HG03439 (cell line): Measurements from ENCODE around the gene MYO7B.

Source experiments
- ATAC-seq: cut with Tn5 transposase; IDR thresholded peaks from one replicate; pipeline ENCODE4 v1.9.1; 2021; ENCODE audit warnings: mild to moderate bottlenecking, moderate library complexity; ENCODE audit not compliant: unreplicated experiment

Gene MYO7B

DNA sequence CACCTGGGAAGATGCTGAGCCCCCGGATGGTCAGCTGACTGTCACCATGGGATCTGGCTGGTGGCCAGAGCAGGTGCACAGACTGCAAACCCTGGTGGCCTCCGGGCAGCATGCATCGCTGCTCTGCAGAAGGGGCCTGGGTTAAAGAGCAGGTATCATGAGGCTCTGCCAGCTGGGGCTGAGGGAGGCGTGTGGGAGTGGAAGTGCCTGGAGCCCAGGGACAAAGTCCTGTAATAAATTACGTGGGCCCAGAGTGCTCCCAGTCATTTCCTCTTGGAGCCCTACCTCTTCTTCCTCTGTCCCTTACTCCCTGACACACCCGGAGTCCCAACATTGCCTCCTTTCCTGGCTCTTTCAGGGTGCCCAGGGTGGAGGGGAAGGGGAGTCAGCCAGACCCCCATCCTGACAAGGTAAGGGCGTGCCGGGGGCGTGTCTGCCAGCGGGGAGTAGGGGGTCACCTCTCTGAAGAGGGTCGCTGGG is at the start of gene MYO7B:
Gene MYO7B (plus strand): TSS at position 262 of the 480 bp plus-strand sequence. CDS start 24,040 bp downstream, outside the sequence.
- ATAC-seq, result no peak

DNA sequence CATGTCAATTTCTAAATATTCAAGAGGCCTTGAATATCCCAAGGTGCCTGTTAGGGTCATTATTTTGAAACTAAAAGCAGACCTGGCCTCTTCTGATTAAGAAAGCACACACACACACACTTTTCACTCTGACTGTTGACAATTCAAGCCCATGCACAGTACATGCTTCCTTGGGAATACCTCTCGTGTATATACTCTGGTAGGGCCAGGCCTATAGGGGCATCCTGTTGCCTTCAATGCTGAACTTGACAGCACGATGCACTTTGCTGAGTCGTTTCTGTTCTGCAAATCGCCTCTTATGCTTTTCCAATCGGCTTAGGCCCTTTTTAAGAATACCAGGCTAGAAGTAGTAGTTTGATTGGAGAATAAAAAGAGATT is 49.8 kb upstream of the MYO7B start:
- no peak for ATAC-seq

DNA sequence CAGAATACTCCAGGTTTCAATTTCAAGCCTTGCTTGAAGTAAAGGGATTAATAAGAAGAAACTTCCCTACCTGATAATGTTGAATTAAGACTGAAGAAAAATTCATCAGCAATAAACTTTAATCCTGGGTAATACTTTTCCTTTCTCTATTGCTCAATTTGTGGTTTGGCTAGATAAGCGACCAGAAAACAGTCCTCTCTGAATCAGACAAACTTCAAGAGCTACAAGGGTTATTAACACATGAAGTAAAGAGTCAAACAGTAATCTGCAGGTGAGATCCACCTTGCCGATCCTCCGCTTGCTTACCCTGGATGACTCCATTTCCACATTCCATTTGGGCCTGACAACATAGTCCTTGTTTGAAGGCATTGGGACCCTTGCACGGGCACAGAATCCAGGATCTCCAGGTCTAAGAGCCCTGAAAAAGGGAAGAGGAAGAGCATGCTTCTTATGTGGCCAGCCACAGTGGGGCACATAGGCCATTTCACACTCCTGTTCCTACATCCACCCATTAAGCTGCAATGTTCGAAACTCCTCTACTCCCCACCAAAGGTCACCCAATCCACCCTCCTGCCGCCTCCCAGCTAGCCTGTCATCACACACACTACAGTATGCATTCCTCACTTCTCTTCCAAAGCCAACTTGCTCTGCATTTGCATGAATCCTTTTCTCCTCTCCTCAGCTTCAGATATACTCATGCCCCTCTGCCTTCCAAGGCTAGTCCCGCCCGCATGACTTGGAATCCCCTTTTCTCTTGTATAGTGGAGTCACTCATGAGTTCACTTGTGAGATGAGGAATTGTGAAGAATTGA is 49.0 kb upstream of the MYO7B start:
- ATAC-seq, result no peak

DNA sequence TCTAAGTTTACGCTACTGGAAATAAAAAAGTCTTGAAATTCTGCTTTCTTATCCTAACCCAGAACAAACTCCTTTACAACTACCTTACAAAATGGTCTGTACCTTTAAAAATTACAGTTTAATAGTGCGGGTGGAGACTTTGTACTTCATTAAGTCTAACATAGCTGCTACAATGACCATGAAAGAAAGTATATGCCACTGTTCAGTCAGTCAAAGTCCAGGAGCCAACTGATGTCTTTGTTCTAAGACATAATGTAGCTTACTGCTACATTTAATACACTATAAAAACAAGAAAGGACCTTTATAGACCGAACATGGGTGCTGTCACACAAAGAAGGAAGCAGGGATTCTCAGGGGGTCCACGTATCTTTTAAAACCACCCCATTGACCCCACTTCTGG is 45.2 kb upstream of the MYO7B start:
- ATAC-seq, result no peak

DNA sequence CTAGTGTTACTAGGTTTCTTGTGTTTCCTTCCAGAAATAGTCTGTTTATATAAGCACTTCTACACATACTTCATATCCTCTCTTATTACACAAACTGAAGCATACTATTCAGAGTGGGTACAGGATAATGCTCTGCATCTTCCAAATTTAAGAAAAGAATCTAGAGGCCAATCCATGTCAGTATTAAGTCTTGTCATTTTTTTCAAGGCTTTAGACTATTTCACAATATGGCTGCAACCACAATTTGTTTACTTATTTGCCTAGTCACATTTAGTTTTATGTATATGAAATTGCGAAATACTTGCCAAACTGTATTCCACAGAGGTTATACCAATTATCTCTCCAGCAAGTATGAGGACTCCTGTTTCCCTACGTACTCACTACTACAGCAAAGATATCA is 37.1 kb upstream of the MYO7B start:
- no peak for ATAC-seq

DNA sequence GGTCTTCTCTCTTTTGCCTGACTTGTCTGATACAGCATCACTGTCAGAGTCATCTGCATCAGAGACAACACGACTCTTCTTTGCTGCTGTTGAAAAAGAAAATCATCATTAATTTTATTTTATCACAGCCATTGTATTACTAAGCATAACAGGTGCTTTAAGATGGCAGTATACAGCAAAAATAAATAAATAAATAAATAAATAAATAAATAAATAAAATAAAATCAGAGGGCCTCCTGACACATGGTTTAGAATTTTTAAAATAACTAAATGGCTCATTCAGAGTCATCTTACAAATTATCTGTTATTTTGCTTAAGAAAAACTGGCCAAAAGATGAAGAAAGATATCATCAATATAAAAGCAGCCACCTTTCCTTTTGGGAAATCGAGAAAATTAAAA is 32.0 kb upstream of the MYO7B start:
- ATAC-seq, result no peak

DNA sequence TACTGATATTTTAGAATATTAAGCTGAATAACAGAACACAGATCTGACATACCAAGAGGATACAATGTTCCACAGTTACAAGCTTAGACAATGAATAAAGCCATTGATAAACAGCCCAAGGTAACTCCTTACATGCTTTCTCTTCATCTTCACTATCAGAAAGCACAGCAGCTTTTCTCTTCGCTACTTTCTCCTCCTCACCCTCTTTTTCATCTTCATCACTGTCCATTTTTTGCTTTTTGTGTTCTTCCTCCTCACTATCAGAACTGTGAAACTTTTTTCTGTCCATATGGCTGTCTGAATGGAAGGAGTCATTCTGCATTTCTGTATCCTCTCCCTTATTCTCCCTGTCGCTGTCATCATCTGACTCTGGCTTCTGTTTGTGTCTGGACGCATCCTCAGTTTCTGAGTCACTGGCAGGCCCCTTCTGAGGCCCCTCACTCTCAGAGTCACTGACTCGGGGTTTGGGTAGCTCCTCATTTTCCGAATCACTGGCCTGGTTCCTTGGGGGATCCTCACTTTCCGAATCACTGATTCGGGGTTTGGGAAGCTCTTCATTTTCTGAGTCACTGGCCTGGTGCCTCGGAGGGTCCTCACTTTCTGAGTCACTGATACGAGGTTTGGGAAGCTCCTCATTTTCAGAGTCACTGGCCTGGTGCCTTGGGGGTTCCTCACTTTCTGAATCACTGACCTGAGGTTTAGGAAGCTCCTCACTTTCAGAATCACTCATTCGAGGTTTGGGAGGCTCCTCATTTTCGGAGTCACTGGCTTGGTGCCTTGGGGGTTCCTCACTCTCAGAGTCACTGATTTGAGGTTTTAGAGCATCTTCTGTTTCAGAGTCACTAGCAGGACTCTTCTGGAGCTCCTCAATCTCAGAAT is 30.7 kb upstream of the MYO7B start:
- no peak for ATAC-seq

DNA sequence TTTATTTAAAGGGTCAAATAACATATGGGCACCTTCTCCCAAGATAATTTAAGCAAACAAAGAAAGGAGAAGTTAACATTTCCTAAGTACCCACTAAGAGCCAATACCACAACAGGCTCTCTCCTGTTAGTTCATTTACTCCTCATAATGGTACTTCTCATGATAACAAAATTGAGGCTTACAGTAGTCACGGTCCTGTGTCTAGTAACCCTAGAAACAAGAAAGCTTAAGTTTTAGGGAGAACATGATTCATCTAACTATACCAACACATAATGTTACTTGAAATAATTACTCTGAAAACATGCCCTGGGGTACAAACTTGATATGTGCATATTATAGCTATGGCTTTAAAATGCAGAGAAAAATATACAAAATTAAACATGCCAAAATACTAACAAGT is 29.0 kb upstream of the MYO7B start:
- no peak for ATAC-seq

DNA sequence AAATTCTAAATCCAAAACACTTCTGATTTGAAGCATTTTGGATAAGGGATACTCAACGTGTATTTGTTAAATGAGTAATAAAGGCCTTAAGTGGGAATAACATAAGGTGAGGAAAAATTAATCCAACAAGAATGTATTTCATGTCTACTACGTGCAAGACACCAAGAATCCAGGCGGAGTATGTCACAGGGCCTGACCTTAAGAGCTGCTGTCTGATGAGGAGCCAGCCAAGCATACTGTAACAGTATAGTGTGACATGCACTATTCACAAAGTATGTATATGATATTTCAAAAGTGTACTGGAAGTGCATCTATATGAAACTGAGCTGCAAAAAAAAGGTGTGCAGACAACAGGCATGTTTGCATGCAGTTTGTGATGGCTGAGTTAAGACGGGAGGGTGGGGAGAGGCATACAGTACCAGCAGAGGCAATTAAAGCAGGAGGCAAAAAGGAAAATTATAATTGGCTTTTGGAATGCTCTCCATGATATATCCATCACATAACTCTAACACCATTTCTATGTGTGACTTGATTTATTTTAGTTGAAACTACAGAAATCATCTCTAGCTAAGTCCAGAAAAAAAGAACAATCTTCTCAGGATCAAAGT is 27.4 kb upstream of the MYO7B start:
- no peak for ATAC-seq

DNA sequence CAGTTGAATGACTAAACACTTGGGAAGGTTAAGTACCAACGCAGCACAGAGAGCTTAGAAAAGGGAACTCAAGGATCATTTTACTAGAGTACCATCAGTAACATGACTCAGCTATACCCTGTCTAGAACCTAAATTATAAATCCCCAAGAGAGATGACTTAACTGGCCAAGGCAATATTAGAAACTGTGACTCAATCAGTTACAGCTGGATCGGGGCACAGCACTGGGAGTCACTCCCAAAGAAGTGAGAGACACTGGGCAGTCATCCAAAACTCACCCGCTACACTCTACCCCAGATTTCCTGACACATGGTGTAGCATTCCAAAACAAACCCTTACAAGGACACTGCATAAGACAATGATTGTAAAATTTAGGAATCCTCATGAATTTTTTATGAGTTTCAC is 26.9 kb upstream of the MYO7B start:
- ATAC-seq, result no peak

DNA sequence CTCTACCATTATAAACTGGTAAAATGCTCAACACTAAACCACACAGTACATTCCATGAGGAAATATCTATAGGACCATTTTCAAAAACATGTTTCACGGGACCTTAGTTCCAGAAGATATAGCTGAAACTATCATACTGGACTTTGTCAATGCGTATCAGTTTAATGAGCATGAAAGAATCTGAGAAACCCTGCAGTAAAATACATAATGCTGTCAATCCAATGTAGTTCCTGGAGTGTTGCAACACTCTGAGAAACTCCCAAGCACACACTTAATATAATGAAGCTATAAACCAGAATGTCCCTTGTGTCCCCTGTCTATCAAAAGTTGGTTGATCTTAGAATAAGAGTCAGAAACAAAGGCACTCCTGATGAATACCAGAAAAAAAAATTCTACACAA is 25.4 kb upstream of the MYO7B start:
- no peak for ATAC-seq

DNA sequence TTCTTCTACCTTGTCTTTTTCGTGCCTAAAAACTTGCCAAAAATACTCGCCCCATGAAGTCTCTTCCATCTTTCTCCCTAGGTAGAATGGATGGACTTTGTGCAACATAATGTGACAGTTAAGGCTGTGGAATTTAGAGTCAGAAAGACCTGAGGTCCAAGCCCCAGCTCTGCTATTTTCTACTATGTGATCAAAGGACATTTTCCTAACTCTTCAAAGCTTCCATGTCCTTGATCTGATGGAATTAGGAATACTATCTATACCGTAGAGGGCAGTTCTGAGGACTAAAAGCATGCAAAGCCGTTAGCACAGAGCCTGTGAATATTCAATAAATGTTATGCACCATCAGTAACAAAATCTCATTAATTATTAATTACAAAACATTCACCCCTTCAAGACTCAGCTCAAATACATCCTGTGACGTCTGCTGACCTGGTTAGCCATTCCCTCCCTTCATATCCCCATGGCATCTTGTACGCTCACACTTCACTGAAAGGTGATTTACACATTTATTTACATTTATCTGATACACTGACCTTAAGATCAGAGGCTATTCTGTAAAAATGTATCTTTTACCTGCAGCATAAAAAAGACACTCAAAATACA is 24.3 kb upstream of the MYO7B start:
- ATAC-seq, result no peak

DNA sequence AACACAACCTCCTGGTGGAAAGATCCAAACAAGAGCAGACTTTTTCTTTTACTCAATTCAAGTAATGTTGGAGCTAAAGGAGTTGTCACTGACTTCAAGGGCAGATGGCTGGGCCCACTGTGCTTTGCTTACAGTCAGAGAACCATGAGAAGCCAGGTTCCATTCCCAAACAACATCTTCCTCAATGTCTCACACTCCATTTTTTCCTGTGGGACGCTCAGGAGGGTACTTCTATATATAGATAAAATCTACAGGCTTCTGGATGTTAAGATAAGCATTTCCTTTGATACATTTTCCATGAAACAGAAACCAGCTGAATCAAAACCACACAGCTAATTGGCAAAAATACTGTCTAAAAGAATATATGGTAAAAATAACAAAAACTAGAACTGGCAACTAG is 23.6 kb upstream of the MYO7B start:
- ATAC-seq, result no peak

DNA sequence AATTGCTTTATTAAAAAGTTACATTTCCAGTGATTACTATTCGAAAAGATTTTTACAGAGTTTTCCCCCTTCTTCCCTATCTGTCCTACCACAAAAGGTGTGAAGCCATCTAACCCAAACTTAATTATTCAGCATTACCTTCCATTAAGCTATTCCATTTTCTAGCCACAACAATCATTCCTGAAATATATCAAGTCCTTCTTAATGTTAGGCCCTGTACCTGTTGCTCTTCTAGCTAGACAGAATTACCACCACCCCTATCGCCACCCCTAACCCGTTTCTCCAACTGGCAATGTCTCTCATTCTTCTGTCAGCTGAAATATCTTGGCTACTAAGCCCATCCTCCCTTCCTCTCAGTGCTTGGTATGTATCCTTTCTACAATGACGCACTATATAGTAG is 23.1 kb upstream of the MYO7B start:
- no peak for ATAC-seq

DNA sequence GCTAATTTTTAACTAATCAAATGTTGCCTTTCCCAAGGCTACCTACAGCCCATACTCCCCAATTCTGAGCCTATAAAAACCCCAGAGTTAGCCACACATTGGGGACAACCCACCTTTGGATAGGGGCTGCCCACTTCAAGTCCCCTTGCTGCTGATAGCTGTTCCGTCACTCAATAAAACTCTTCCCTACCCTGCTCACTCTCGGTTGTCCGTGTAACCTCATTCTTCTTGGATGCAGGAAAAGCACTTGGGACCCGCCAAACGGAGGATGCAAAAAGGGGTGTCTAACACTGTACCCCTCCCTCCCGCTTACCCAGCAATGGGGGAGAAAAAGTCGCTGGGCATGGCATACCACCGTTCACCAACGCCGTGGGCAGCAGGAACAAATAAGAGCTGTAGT is 21.4 kb upstream of the MYO7B start:
- no peak for ATAC-seq

DNA sequence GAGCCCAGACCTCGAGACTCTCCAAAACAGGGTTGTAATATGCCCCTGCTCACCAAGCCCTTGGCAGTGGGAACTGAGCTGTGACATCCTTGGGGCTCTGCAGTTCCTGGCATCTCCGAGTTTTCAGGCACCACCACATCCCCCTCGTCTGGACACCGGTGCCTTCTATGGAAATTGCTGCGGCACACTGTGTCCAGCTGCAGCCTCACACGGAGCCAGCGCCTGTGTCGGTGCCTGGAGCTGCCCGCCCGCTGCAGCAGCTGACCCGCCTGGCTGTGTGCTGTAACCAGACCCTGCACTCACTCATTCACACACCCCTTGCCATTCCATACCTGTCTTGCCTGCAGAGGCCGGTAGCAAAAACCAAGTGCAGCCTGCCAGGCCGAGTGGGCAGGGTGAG is 21.0 kb upstream of the MYO7B start:
- no peak for ATAC-seq

DNA sequence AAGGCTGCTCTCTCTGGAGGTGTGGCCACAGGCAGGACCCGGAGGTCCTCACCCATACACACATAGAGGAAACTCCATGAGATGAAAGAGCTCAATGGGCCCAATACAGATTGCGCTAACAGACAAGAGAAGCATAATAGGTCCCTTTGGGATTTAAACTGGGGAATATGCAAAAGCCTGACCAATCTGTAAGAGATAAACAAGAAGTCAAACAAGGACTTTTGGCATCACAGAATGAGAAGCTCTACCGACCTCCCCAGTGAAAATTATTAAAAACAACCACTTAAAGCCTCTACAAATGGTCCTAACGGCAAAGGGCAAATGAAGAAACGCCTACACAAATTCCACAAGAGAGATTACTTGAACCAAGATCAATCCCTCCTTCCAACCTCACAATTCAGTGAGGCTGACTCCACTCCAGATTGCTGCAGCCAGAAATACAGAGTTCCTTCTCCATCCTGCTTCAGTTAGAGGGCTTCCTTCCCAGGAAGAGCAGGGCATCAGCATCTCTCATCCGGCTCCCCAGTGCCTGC is 20.0 kb upstream of the MYO7B start:
- no peak for ATAC-seq

DNA sequence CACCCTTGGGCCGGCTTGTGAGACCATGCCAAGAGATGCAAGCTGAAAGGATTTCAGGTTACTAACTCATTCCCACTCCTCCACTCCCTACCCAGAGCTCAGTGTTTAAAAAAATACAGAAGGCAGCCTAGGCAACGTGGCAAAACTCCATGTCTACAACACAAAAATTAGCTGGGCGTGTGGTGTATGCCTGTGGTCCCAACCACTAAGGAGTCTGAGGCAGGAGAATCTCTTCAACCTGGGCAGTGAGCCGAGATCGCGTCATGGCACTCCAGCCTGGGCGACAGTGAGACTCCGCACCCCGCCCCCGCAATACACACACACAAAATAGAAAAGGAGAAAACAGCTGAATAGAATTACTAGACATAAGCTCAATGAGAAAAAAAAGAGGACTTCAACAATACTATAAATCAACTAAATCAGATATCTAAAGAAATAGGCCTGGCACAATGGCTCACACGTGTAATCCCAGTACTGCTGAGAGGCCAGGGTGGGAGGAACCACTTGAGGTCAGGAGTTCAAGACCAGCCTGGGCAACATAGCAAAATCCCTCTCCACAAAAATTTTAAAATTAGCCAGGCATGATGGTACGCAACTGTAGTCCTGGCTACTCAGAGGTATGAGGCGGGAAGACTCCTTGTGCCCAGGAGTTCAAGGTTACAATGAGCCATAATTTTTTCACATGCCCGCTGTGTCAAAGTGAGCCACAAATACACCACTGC is 19.3 kb upstream of the MYO7B start:
- ATAC-seq, result no peak

DNA sequence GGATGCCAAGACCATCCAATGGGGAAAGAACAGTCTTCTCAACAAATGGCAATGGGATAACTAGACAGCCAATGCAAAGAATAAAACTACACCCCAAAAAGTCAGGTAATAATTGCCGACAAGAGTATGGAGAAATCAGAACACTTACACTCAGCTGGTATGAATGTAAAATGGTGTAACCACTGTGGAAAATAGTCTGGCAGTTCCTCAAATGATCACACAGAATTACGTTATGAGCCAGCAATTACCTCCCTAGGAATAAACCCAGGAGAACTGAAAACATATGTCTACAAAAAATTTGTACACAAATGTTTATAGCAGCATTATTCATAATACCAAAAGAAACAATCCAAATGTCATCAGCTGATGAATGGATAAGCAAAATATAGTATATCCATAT is 18.0 kb upstream of the MYO7B start:
- no peak for ATAC-seq

DNA sequence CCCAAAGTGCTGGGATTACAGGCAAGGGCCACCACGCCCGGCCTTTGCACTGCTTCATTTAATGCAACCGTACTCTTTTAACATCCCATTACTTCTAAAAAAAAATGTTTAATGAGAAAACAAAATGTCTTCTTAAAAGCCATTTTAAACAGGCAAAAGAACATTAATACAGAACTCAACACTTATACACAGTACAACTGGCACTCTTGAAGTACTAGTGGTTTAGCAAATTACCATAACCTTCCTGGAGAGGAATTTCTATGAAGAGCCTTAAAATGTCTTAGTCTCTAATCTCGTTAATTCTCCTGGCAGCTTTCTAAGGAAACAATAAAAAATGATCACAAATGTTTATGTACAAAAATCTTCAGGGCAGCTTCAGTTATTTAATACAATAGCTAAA is 15.1 kb upstream of the MYO7B start:
- ATAC-seq, result no peak
